ENCODE data around the gene AP3B1. TPM values are rescaled to one million over a fixed set of nuclear protein-coding genes. Genes with fewer than 3 reads are reported as not detected.

The AP3B1 gene
- total and polyA plus RNA-seq, 12 donors: 22.0 to 59.1 (median 34.3) TPM

DNA sequence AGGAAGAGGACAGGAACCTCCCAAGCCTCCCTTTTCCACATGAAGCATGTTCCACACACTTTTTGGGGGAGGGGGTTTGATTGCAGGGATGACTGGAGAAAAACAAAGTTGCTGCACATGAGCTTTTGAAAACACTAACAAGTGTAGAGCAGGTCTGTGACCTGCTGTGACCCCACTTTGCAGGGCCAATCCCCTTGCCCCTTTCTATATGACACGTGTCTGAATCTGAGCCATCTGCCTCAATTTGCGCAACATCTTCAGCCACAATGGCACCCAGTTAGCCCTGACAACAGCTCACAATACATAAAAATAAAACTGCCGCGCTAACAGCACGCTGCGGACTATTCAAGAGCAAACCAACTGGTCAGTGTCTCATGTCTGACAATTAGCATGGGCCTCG is 290.6 kb downstream of the AP3B1 start:
- H3K27me3 ChIP-seq: no peaks in the 10 kb centered on the region
- no peak for DNase-seq
- 94 to 100% (median 98%) methylated on average over 7 of the region's 7 CpGs for WGBS, 4 donors
- intact Hi-C loops (cut with DNase I): loop anchor here in 1 of 2 donors (10.0 kb wide), 1 partner anchor 359 kb away; no protein-coding TSS in a partner anchor
- H3K9me3 ChIP-seq (replicated peaks in 1 of 3): no peaks in the 10 kb centered on the region
- TF ChIP-seq, protein P1, sequence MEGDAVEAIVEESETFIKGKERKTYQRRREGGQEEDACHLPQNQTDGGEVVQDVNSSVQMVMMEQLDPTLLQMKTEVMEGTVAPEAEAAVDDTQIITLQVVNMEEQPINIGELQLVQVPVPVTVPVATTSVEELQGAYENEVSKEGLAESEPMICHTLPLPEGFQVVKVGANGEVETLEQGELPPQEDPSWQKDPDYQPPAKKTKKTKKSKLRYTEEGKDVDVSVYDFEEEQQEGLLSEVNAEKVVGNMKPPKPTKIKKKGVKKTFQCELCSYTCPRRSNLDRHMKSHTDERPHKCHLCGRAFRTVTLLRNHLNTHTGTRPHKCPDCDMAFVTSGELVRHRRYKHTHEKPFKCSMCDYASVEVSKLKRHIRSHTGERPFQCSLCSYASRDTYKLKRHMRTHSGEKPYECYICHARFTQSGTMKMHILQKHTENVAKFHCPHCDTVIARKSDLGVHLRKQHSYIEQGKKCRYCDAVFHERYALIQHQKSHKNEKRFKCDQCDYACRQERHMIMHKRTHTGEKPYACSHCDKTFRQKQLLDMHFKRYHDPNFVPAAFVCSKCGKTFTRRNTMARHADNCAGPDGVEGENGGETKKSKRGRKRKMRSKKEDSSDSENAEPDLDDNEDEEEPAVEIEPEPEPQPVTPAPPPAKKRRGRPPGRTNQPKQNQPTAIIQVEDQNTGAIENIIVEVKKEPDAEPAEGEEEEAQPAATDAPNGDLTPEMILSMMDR (IDR thresholded peaks at IDR 0.05): no peak
- no peak for TF ChIP-seq POLR2A (IDR thresholded peaks at IDR 0.05)
- H3K4me3 ChIP-seq: no peak overlapping the region
- no peaks in the 10 kb centered on the region for H3K4me1 ChIP-seq (replicated peaks in 1 of 2)
- no peaks in the 10 kb centered on the region for H3K36me3 ChIP-seq (replicated peaks in 1 of 2)
- no peak overlapping the region for H3K27ac ChIP-seq

DNA sequence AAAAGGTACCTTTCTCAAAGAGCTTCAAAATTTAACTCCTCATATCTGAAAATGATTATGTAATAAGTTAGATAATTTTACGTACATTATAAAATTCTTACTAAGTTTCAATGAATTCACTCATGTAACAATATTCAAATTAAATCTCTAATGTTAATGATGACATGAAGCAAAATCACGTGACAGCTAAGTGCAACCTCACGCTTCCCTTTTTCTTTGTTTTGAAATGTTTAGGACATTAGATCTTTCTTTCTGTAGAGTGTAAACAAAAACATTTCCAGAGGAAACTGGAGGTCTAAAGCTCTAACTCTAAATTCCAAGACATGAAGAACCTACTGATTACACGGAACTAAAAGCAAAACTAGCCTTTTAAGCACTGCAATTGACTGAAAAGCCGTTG is 291.0 kb downstream of the AP3B1 start:
- TF ChIP-seq POLR2A (IDR thresholded peaks at IDR 0.05): no peak
- TF ChIP-seq, protein P1 (IDR thresholded peaks at IDR 0.05): no peak
- no peak for DNase-seq
- 88 to 95% (median 92%) methylated on average over 5 of the region's 5 CpGs for WGBS, 4 donors
- H3K9me3 ChIP-seq (replicated peaks in 1 of 3): no peaks in the 10 kb centered on the region
- no peaks in the 10 kb centered on the region for H3K36me3 ChIP-seq (replicated peaks in 1 of 2)
- H3K4me1 ChIP-seq (replicated peaks in 1 of 2): no peaks in the 10 kb centered on the region
- H3K4me3 ChIP-seq: no peak overlapping the region
- no peak overlapping the region for H3K27ac ChIP-seq
- intact Hi-C loops (cut with DNase I): loop anchor here in 1 of 2 donors (10.0 kb wide), 1 partner anchor 359 kb away; no protein-coding TSS in a partner anchor
- no peaks in the 10 kb centered on the region for H3K27me3 ChIP-seq

DNA sequence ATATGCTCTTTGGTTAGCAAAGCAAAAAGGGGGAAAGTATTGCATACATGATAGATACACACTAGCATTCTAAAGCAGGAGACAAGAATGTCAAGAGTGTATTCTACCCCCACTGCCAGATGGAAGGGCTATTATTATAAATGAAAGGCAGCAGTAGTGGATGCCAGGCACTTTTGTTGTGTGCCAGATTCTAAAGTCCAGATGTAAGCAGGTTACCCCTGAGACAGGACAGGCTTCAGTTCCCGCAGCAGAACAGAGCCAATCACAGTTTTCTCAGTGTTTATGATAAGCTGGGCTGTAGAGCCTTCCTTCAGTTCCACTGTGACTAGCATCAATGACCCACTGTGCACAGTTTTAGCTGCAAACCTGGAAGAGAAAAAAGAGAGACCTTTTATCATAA is 291.8 kb downstream of the AP3B1 start:
- intact Hi-C loops (cut with DNase I): loop anchor here in 1 of 2 donors (10.0 kb wide), 1 partner anchor 358 kb away; no protein-coding TSS in a partner anchor
- Histone ChIP-seq H3K27me3 (no peaks in the 10 kb centered on the region), H3K27ac (no peak overlapping the region), H3K4me1 (replicated peaks in 1 of 2) (no peaks in the 10 kb centered on the region), H3K4me3 (no peak overlapping the region), H3K36me3 (replicated peaks in 1 of 2) (no peaks in the 10 kb centered on the region), H3K9me3 (replicated peaks in 1 of 3) (no peaks in the 10 kb centered on the region)
- WGBS, 4 donors: 83 to 94% (median 93%) methylated on average over 1 of the region's 1 CpG
- TF ChIP-seq, protein P1 (IDR thresholded peaks at IDR 0.05): no peak
- no peak for TF ChIP-seq POLR2A (IDR thresholded peaks at IDR 0.05)
- DNase-seq: no peak

DNA sequence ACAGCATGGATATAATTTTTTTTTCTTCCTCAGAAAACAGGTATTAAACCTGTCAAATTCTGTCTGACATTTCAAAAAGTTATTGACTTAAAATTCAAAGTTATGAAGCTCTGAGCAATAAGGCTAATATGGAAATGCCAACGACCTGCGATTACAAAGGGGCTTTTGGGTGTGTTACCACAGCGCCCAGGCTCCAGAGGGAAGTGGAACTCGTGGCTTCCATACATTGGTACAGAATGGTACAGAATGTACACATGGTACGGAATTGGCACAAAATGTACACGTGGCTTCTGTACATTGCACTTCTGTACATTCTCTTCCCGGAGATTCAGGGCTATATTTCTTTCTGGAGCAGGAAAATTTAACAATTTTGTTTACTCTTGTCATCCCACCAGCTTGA is 293.3 kb downstream of the AP3B1 start:
- 81 to 89% (median 88%) methylated on average over 7 of the region's 7 CpGs for WGBS, 4 donors
- no peaks in the 10 kb centered on the region for H3K36me3 ChIP-seq (replicated peaks in 1 of 2)
- no peaks in the 10 kb centered on the region for H3K9me3 ChIP-seq (replicated peaks in 1 of 3)
- H3K4me3 ChIP-seq: no peak overlapping the region
- H3K27ac ChIP-seq: no peak overlapping the region
- H3K27me3 ChIP-seq: no peaks in the 10 kb centered on the region
- no peak for DNase-seq
- TF ChIP-seq, protein P1 (IDR thresholded peaks at IDR 0.05): no peak
- TF ChIP-seq POLR2A (IDR thresholded peaks at IDR 0.05): no peak
- intact Hi-C loops (cut with DNase I): loop anchor here in 1 of 2 donors (10.0 kb wide), 1 partner anchor 356 kb away; no protein-coding TSS in a partner anchor
- no peaks in the 10 kb centered on the region for H3K4me1 ChIP-seq (replicated peaks in 1 of 2)
